ENCODE results near the gene TNFAIP8L1.

The TNFAIP8L1 gene

DNA sequence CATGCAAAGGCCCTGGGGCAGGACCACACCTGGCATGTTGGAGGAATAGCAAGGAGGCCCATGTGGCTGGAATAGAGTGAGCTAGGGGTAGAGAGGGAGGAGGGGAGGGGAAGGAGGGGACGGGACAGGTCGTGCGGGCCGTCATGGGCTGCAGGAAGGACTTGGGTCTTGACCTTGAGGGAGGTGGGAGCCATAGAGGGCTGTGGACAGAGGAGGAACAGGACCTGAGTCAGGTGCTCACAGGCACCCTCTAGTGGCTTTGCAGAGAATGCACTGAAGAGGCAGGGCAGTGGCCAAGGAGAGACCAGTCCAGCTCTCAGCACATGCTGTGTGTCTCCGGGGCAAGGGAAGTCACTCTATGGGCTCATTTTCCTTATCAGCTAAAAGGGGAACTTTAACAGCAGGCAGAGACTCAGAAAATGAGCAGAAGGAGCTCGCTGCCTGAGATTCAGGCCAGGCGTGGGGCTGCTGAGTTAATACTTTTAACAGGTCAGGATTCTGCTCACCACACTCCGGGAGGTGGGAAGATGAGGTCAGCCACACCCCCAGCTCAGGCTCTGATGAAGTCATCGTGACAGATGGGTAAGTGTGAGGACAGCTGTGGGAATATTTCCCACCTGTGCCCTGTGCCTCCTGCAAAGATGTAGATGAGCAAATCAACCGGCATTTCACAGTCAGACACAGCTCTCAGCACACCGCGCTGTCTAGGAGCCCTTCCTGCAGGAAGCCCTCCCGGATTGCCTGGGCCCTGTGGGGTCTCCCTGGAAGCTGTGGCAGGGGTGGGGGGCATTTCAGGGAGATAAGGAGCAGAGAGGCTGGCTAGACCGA is 6.0 kb upstream of the TNFAIP8L1 start:
- Histone ChIP-seq H4K91ac (ENCODE audit: low read length) (peak overlapping the region; percentile 36), H3K27me3 (ENCODE audit: control insufficient read depth in 1 of 2, insufficient read depth in 1 of 2, low read length in 2 of 2) (peaks cover 0 to 4% of the 10 kb centered on the region in 2 experiments), H3K4ac (ENCODE audit: low read depth in 1 of 2, low read length in 2 of 2) (peak overlapping the region; percentile 7 to 19), H3K18ac (ENCODE audit: low read depth in 1 of 2, low read length in 2 of 2) (peak overlapping the region; percentile 38 to 69), H2BK15ac (ENCODE audit: low read depth, poor library complexity, severe bottlenecking) (peak overlapping the region; percentile 53), H2AK5ac (ENCODE audit: low read length, severe bottlenecking) (peak overlapping the region; percentile 89), H3K4me2 (ENCODE audit: low read length, poor library complexity, severe bottlenecking) (no peak overlapping the region), H3K79me1 (replicated peaks; ENCODE audit: low read length, poor library complexity, severe bottlenecking) (no peaks in the 10 kb centered on the region), H2BK120ac (ENCODE audit: low read depth, low read length) (no peak overlapping the region), H3K23ac (ENCODE audit: low read length in 2 of 2) (no peak overlapping the region), H2AFZ (ENCODE audit: low read depth, low read length) (no peak overlapping the region), H3K36me3 (ENCODE audit: control insufficient read depth in 1 of 2, insufficient read depth in 2 of 2, low read depth in 1 of 2, low read length in 2 of 2) (no peaks in the 10 kb centered on the region), H3K14ac (ENCODE audit: low read length in 2 of 2) (peak overlapping the region in 1 of 2 experiments; percentile 19), H3K9me3 (ENCODE audit: control insufficient read depth, low read length) (no peaks in the 10 kb centered on the region), H3K27ac (ENCODE audit: low read length, poor library complexity, severe bottlenecking) (peak overlapping the region; percentile 75), H2BK5ac (ENCODE audit: low read depth, low read length, poor library complexity, severe bottlenecking) (no peak overlapping the region), H3K4me3 (ENCODE audit: insufficient read depth in 1 of 2, low read depth in 1 of 2, low read length in 2 of 2) (no peak overlapping the region), H2BK12ac (ENCODE audit: low read length in 2 of 2) (peak overlapping the region; percentile 70 to 76), H3K4me1 (ENCODE audit: control insufficient read depth, insufficient read depth, low read depth, low read length) (peaks cover 20% of the 10 kb centered on the region), H3K9ac (ENCODE audit: low read length) (no peak overlapping the region), H4K8ac (ENCODE audit: low read length) (peak overlapping the region; percentile 43)
- peak; percentile 90 for DNase-seq
- WGBS: 13% methylated on average over 14 of the region's 14 CpGs

DNA sequence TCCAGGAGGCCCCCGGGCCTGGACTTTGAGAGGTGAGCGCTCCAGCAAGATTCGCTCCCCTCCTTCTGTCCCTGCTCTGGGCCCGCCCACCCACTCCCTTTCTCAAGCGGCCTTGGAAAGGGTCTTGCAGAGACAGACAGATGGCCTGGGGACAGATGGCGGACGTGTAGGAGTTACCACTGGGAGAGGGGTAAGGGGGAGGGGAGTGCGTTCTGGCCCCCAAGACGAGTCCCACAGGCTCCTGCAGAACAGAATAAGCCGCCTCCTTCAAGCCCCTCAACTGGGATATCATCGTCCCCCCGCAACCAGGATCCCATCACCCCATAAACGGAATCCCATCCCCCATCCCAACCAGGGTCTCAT is 3.6 kb upstream of the TNFAIP8L1 start:
- peak overlapping the region; percentile 42 to 86 for H2BK12ac ChIP-seq (ENCODE audit: low read length in 2 of 2)
- no peak overlapping the region for H2AK5ac ChIP-seq (ENCODE audit: low read length, severe bottlenecking)
- peak overlapping the region; percentile 84 for H3K4me2 ChIP-seq (ENCODE audit: low read length, poor library complexity, severe bottlenecking)
- peak overlapping the region; percentile 77 to 96 for H3K18ac ChIP-seq (ENCODE audit: low read depth in 1 of 2, low read length in 2 of 2)
- H3K4me3 ChIP-seq (ENCODE audit: insufficient read depth in 1 of 2, low read depth in 1 of 2, low read length in 2 of 2): peak overlapping the region; percentile 53 to 76
- peaks cover 0 to 3% of the 10 kb centered on the region in 2 experiments for H3K36me3 ChIP-seq (ENCODE audit: control insufficient read depth in 1 of 2, insufficient read depth in 2 of 2, low read depth in 1 of 2, low read length in 2 of 2)
- H3K4ac ChIP-seq (ENCODE audit: low read depth in 1 of 2, low read length in 2 of 2): peak overlapping the region; percentile 46 to 93
- H3K23ac ChIP-seq (ENCODE audit: low read length in 2 of 2): no peak overlapping the region
- H3K14ac ChIP-seq (ENCODE audit: low read length in 2 of 2): no peak overlapping the region
- no peaks in the 10 kb centered on the region for H3K9me3 ChIP-seq (ENCODE audit: control insufficient read depth, low read length)
- H4K8ac ChIP-seq (ENCODE audit: low read length): peak overlapping the region; percentile 99
- peak overlapping the region; percentile 64 for H2BK15ac ChIP-seq (ENCODE audit: low read depth, poor library complexity, severe bottlenecking)
- WGBS: 29% methylated on average over 8 of the region's 13 CpGs
- H2BK5ac ChIP-seq (ENCODE audit: low read depth, low read length, poor library complexity, severe bottlenecking): peak overlapping the region; percentile 77
- peak overlapping the region; percentile 77 for H4K91ac ChIP-seq (ENCODE audit: low read length)
- H3K9ac ChIP-seq (ENCODE audit: low read length): peak overlapping the region; percentile 82
- peaks cover 33% of the 10 kb centered on the region for H3K4me1 ChIP-seq (ENCODE audit: control insufficient read depth, insufficient read depth, low read depth, low read length)
- peak overlapping the region; percentile 97 for H2AFZ ChIP-seq (ENCODE audit: low read depth, low read length)
- peaks cover 0 to 4% of the 10 kb centered on the region in 2 experiments for H3K27me3 ChIP-seq (ENCODE audit: control insufficient read depth in 1 of 2, insufficient read depth in 1 of 2, low read length in 2 of 2)
- H2BK120ac ChIP-seq (ENCODE audit: low read depth, low read length): peak overlapping the region; percentile 81
- H3K27ac ChIP-seq (ENCODE audit: low read length, poor library complexity, severe bottlenecking): no peak overlapping the region
- no peak for DNase-seq
- peaks cover 15% of the 10 kb centered on the region for H3K79me1 ChIP-seq (replicated peaks; ENCODE audit: low read length, poor library complexity, severe bottlenecking)

DNA sequence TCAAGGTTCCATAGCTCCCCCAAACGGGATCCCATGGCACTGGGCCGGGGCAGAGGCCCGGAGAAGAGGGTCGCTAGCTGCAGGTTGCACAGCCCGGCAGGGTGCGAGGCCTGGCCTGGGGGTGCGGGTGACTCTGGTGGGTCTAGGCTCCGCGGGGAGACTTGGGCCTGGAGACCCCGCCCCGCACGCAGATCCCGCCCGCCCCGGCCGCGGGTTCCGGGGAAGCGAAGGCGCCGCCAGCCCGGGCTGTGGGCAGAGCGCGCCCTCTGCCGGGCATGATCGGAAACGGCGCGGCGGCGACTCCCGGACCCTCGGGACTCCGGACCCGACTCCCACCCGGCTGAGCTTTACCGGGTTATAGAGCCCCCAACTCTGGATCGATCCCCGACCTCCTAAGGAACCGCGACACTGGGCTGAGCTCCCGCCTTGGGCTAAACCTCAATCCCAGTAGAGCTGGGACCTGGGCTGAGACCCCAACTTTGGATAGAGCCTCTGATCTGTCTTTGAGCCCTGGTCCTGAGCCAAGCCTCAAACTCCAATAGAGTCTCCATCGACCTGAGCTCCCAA is 3.1 kb upstream of the TNFAIP8L1 start:
- DNase-seq: peak; percentile 52
- peaks cover 20% of the 10 kb centered on the region for H3K79me1 ChIP-seq (replicated peaks; ENCODE audit: low read length, poor library complexity, severe bottlenecking)
- 2% methylated on average over 43 of the region's 43 CpGs for WGBS
- peak overlapping the region; percentile 63 to 90 for H2BK12ac ChIP-seq (ENCODE audit: low read length in 2 of 2)
- peak overlapping the region; percentile 84 for H3K4me2 ChIP-seq (ENCODE audit: low read length, poor library complexity, severe bottlenecking)
- peaks cover 0 to 8% of the 10 kb centered on the region in 2 experiments for H3K36me3 ChIP-seq (ENCODE audit: control insufficient read depth in 1 of 2, insufficient read depth in 2 of 2, low read depth in 1 of 2, low read length in 2 of 2)
- peak overlapping the region; percentile 53 to 76 for H3K4me3 ChIP-seq (ENCODE audit: insufficient read depth in 1 of 2, low read depth in 1 of 2, low read length in 2 of 2)
- peaks cover 38% of the 10 kb centered on the region for H3K4me1 ChIP-seq (ENCODE audit: control insufficient read depth, insufficient read depth, low read depth, low read length)
- H3K23ac ChIP-seq (ENCODE audit: low read length in 2 of 2): peak overlapping the region in 1 of 2 experiments; percentile 34
- H3K18ac ChIP-seq (ENCODE audit: low read depth in 1 of 2, low read length in 2 of 2): peak overlapping the region; percentile 77 to 96
- H3K27ac ChIP-seq (ENCODE audit: low read length, poor library complexity, severe bottlenecking): no peak overlapping the region
- no peaks in the 10 kb centered on the region for H3K9me3 ChIP-seq (ENCODE audit: control insufficient read depth, low read length)
- H3K9ac ChIP-seq (ENCODE audit: low read length): peak overlapping the region; percentile 82
- peak overlapping the region in 1 of 2 experiments; percentile 76 for H3K14ac ChIP-seq (ENCODE audit: low read length in 2 of 2)
- peak overlapping the region; percentile 82 for H4K91ac ChIP-seq (ENCODE audit: low read length)
- no peak overlapping the region for H2AK5ac ChIP-seq (ENCODE audit: low read length, severe bottlenecking)
- peak overlapping the region; percentile 66 for H2BK15ac ChIP-seq (ENCODE audit: low read depth, poor library complexity, severe bottlenecking)
- H3K27me3 ChIP-seq (ENCODE audit: control insufficient read depth in 1 of 2, insufficient read depth in 1 of 2, low read length in 2 of 2): peaks cover 0 to 4% of the 10 kb centered on the region in 2 experiments
- peak overlapping the region; percentile 81 for H2BK120ac ChIP-seq (ENCODE audit: low read depth, low read length)
- H4K8ac ChIP-seq (ENCODE audit: low read length): peak overlapping the region; percentile 99
- H2BK5ac ChIP-seq (ENCODE audit: low read depth, low read length, poor library complexity, severe bottlenecking): peak overlapping the region; percentile 77
- H2AFZ ChIP-seq (ENCODE audit: low read depth, low read length): peak overlapping the region; percentile 97
- H3K4ac ChIP-seq (ENCODE audit: low read depth in 1 of 2, low read length in 2 of 2): peak overlapping the region; percentile 46 to 93

DNA sequence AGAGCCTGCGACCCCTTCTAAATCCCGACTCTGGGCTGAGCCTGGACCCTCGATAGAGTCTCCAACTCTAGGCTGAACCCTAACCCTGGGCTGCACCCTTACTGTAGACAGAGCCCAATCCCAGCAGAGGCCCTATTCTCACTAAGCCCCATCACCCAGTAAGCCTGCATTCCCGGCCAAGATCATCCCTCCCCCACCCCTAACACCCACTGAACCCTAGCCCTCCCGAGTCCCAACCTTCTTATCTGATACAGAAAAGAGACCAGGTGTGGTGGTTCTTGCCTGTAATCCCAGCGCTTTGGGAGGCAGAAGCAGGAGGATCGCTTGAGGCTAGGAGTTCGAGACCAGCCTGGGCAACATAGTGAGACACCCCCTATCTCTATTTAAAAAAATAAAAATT is 2.6 kb upstream of the TNFAIP8L1 start:
- Histone ChIP-seq H3K4me3 (ENCODE audit: insufficient read depth in 1 of 2, low read depth in 1 of 2, low read length in 2 of 2) (peak overlapping the region in 1 of 2 experiments; percentile 76), H3K36me3 (ENCODE audit: control insufficient read depth in 1 of 2, insufficient read depth in 2 of 2, low read depth in 1 of 2, low read length in 2 of 2) (peaks cover 0 to 10% of the 10 kb centered on the region in 2 experiments), H3K79me1 (replicated peaks; ENCODE audit: low read length, poor library complexity, severe bottlenecking) (peaks cover 25% of the 10 kb centered on the region), H2BK15ac (ENCODE audit: low read depth, poor library complexity, severe bottlenecking) (peak overlapping the region; percentile 66), H3K27ac (ENCODE audit: low read length, poor library complexity, severe bottlenecking) (no peak overlapping the region), H2AK5ac (ENCODE audit: low read length, severe bottlenecking) (peak overlapping the region; percentile 53), H3K4ac (ENCODE audit: low read depth in 1 of 2, low read length in 2 of 2) (peak overlapping the region in 1 of 2 experiments; percentile 81), H2AFZ (ENCODE audit: low read depth, low read length) (no peak overlapping the region), H3K14ac (ENCODE audit: low read length in 2 of 2) (no peak overlapping the region), H4K91ac (ENCODE audit: low read length) (peak overlapping the region; percentile 82), H2BK120ac (ENCODE audit: low read depth, low read length) (no peak overlapping the region), H3K4me2 (ENCODE audit: low read length, poor library complexity, severe bottlenecking) (no peak overlapping the region), H4K8ac (ENCODE audit: low read length) (peak overlapping the region; percentile 85), H3K18ac (ENCODE audit: low read depth in 1 of 2, low read length in 2 of 2) (peak overlapping the region; percentile 7 to 79), H3K23ac (ENCODE audit: low read length in 2 of 2) (no peak overlapping the region), H3K9ac (ENCODE audit: low read length) (peak overlapping the region; percentile 82), H2BK12ac (ENCODE audit: low read length in 2 of 2) (peak overlapping the region; percentile 63 to 90), H3K4me1 (ENCODE audit: control insufficient read depth, insufficient read depth, low read depth, low read length) (peaks cover 39% of the 10 kb centered on the region), H3K9me3 (ENCODE audit: control insufficient read depth, low read length) (no peaks in the 10 kb centered on the region), H2BK5ac (ENCODE audit: low read depth, low read length, poor library complexity, severe bottlenecking) (no peak overlapping the region), H3K27me3 (ENCODE audit: control insufficient read depth in 1 of 2, insufficient read depth in 1 of 2, low read length in 2 of 2) (peaks cover 0 to 4% of the 10 kb centered on the region in 2 experiments)
- WGBS: 64% methylated on average over 8 of the region's 8 CpGs
- DNase-seq: no peak
